ENCODE results near the gene SMDT1. TPM values are rescaled to one million over a fixed set of nuclear protein-coding genes. Genes with fewer than 3 reads are reported as not detected.

SMDT1 gene
- total and polyA plus RNA-seq, 10 of the 15 experiments (the other 5 are each of a cell fraction or from before 2014, with no cell fraction given): 19.7 to 176 (median 66.3) TPM

- TF ChIP-seq MEF2A (IDR thresholded peaks at IDR 0.05; ENCODE audit: insufficient read depth, low read depth, low read length) (no peak), ATF2 (IDR thresholded peaks at IDR 0.05; ENCODE audit: low read length) (no peak), CREM (IDR thresholded peaks at IDR 0.05; ENCODE audit: low read depth) (no peak), CEBPZ (IDR thresholded peaks at IDR 0.05; ENCODE audit: low read depth, low read length) (no peak), MYB (IDR thresholded peaks at IDR 0.05; ENCODE audit: borderline replicate concordance, low read depth, low read length) (no peak), TCF7 (IDR thresholded peaks at IDR 0.05; ENCODE audit: borderline replicate concordance) (no peak)
These were observed 13.3 kb upstream of the SMDT1 start (continued) for GRCh38 chr22:42066126-42066761.

DNA sequence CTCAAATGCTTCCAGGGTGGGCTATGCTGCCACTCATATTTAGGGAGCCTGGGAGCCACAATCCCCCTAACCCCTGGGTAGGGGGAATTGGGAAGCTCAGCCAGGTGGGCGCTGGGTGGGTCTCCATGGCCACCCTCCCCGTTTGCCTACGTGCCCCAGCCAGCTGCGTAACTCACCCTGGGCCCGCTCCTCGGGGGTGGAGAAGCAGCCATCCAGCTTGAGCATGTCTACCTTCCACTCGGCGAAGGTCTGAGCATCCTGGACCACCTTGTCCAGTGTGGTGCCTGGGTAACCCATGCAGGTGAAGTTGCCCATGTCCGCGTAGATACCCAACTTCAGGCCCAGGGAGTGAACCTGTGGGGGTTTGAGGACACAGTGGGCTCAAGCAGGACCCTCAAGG lies 12.6 kb upstream of the SMDT1 start:
- FAIRE-seq: no peak
- ATAC-seq: no peak
- no peaks in the 10 kb centered on the region for H3K27me3 ChIP-seq (replicated peaks in 1 of 2; ENCODE audit: control insufficient read depth in 2 of 2, insufficient read depth in 2 of 2, low read length in 1 of 2)
- no peak for DNase-seq (ENCODE audit: low read depth, low spot score)
- no peak overlapping the region for H3K4me2 ChIP-seq (ENCODE audit: control insufficient read depth, insufficient read depth)
- H3K79me2 ChIP-seq (ENCODE audit: control insufficient read depth, insufficient read depth, low read length): peaks cover 10% of the 10 kb centered on the region
- H3K4me3 ChIP-seq: no peak overlapping the region
- ChIA-PET CTCF (no interaction called here), RAD21 (ENCODE audit: unreplicated experiment) (no interaction called here), SMC1A (ENCODE audit: uncharacterized antibody, unreplicated experiment) (no interaction called here), POLR2A (no interaction called here)
- no peaks in the 10 kb centered on the region; the same call in 2 of the 3 replicates for H3K9me3 ChIP-seq (replicated peaks; ENCODE audit: control insufficient read depth, insufficient read depth, low read length)
- H3K36me3 ChIP-seq (ENCODE audit: control insufficient read depth in 2 of 2, insufficient read depth in 2 of 2, low read length in 1 of 2): peaks cover 8 to 15% of the 10 kb centered on the region in 2 experiments
- no peak overlapping the region for H2AFZ ChIP-seq (ENCODE audit: control insufficient read depth, low read depth, low read length)
- in situ Hi-C loops (cut with MboI) (no loop called here), intact Hi-C loops (cut with micrococcal nuclease; ENCODE audit: unreplicated experiment) (no loop called here)
- H3K9ac ChIP-seq (ENCODE audit: control insufficient read depth, insufficient read depth, low read length): no peak overlapping the region
- H3K4me1 ChIP-seq (ENCODE audit: control insufficient read depth, insufficient read depth, low read length): peaks cover 13% of the 10 kb centered on the region
- 94% methylated on average over 10 of the region's 10 CpGs for WGBS (ENCODE audit: insufficient coverage, insufficient replicate concordance, low lambda C conversion rate, missing lambda C conversion rate)
- H3K27ac ChIP-seq (ENCODE audit: control insufficient read depth, insufficient read depth): no peak overlapping the region
- H4K20me1 ChIP-seq (ENCODE audit: control insufficient read depth, insufficient read depth): peaks cover 2% of the 10 kb centered on the region; the same call in 1 of the 2 replicates
- no TSS peak for BruUV-seq (replicated peaks)
- no peak for TF ChIP-seq USF2 (IDR thresholded peaks at IDR 0.05; ENCODE audit: borderline replicate concordance, low read depth, low read length)
- TF ChIP-seq KAT2A (conservative IDR thresholded peaks at IDR 0.05; ENCODE audit: control insufficient read depth, low read depth, low read length): no peak
- no peak for TF ChIP-seq MAX (IDR thresholded peaks at IDR 0.05; ENCODE audit: low read depth, low read length)
- TF ChIP-seq KLF5 (IDR thresholded peaks at IDR 0.05; ENCODE audit: partially characterized antibody): no peak
- TF ChIP-seq EED (IDR thresholded peaks at IDR 0.05; ENCODE audit: low read depth): no peak
- TF ChIP-seq MTA3 (IDR thresholded peaks at IDR 0.05; ENCODE audit: borderline replicate concordance, low read length): no peak
- no peak for TF ChIP-seq NRF1 (conservative IDR thresholded peaks at IDR 0.05; ENCODE audit: low read depth, low read length)
- no peak for TF ChIP-seq TCF12 (IDR thresholded peaks at IDR 0.05; ENCODE audit: low read depth, low read length)
- TF ChIP-seq NR2C2 (IDR thresholded peaks at IDR 0.05; ENCODE audit: borderline replicate concordance, control insufficient read depth, insufficient read length, low read depth): no peak
- no peak for TF ChIP-seq TARDBP (IDR thresholded peaks at IDR 0.05; ENCODE audit: borderline replicate concordance)
- TF ChIP-seq TAF1 (IDR thresholded peaks at IDR 0.05; ENCODE audit: borderline replicate concordance, low read depth, low read length): no peak
- no peak for TF ChIP-seq CBX3 (IDR thresholded peaks at IDR 0.05; ENCODE audit: borderline replicate concordance, low read depth)
- no peak for TF ChIP-seq KDM1A (IDR thresholded peaks at IDR 0.05; ENCODE audit: borderline replicate concordance)
